OCI-LY3 (cell line): ENCODE data around the gene ZMYND19.
A peak's percentile ranks its signal among the peaks of the same experiment; 100 is the strongest.

Experiments
- H2AFZ ChIP-seq: fragments of 200-600, 300-600 bp; shearing (Covaris generic); 2 replicates; pipeline ENCODE4 v1.6.0; 2014; ENCODE audit warnings: antibody characterized with exemption, low read depth, low read length
- H3K27ac ChIP-seq: fragments of 200-600, 300-600 bp; sonication (generic); 2 replicates; pipeline ENCODE4 v1.5.1; 2014; ENCODE audit warnings: mild to moderate bottlenecking, low read length, moderate library complexity, mixed read lengths
- H3K27me3 ChIP-seq: fragments of 200-600, 300-600 bp; sonication (generic); 2 replicates; pipeline ENCODE4 v1.6.1; 2014; ENCODE audit warnings: low read depth, low read length, mixed read lengths
- H3K36me3 ChIP-seq: fragments of 200-600, 300-600 bp; sonication (generic); replicated peaks from 2 replicates; pipeline ENCODE3; 2014; ENCODE audit warnings: low read depth, low read length, mixed read lengths
- H3K4me1 ChIP-seq: fragments of 300-600, 200-600 bp; sonication (generic); 2 replicates; pipeline ENCODE4 v1.6.1; 2014; ENCODE audit warnings: low read length, mixed read lengths
- H3K4me2 ChIP-seq: fragments of 200-600, 300-600 bp; sonication (generic); 2 replicates; pipeline ENCODE4 v1.6.1; 2014; ENCODE audit warnings: low read length, mixed read lengths
- H3K4me3 ChIP-seq: fragments of 300-600, 200-600 bp; sonication (generic); 2 replicates; pipeline ENCODE4 v1.5.1; 2014; ENCODE audit warnings: antibody characterized with exemption, mild to moderate bottlenecking, low read length, moderate library complexity
- H3K79me2 ChIP-seq: fragments of 300-600, 200-600 bp; shearing (Covaris generic); 2 replicates; pipeline ENCODE4 v1.6.1; 2014; ENCODE audit warnings: mild to moderate bottlenecking, low read length, mixed read lengths
- H3K9ac ChIP-seq: fragments of 300-600, 200-600 bp; shearing (Covaris generic); 2 replicates; pipeline ENCODE4 v1.6.0; 2014; ENCODE audit warnings: mild to moderate bottlenecking, low read length, moderate library complexity
- H3K9me3 ChIP-seq: fragments of 200-600, 300-600 bp; shearing (Covaris generic); 2 replicates; pipeline ENCODE4 v1.6.1; 2014; ENCODE audit warnings: low read length, mixed read lengths; ENCODE audit not compliant: insufficient read depth
- H4K20me1 ChIP-seq: fragments of 200-600, 300-600 bp; sonication (generic); 2 replicates; pipeline ENCODE4 v1.6.1; 2016; ENCODE audit warnings: low read length, mixed read lengths; ENCODE audit not compliant: insufficient read depth
- CTCF ChIP-seq: fragments of 200-600, 300-600 bp; sonication (generic); IDR thresholded peaks from 2 replicates; pipeline ENCODE4 v1.5.1; 2014; ENCODE audit warnings: antibody characterized with exemption, low read length, low read depth
- EZH2phosphoT487 ChIP-seq: fragments of 200-600 bp; shearing (Covaris generic); IDR thresholded peaks from 2 replicates; pipeline ENCODE4 v1.6.1; 2018; ENCODE audit warnings: antibody characterized with exemption, mixed run types, low read depth

ZMYND19 gene

GRCh38 chr9:137550231-137550621 lies 40.1 kb downstream of the ZMYND19 start, which contains the start of gene PNPLA7:
Gene PNPLA7 (minus strand): TSS chr9:137550402. CDS start chr9:137550197, 205 bp downstream.
- Histone ChIP-seq H3K4me1 (peaks cover 12% of the 10 kb centered on the region; the same call in 1 of the 2 replicates), H3K9me3 (no peaks in the 10 kb centered on the region), H3K4me2 (peak within 1 kb of the TSS; percentile 83), H3K4me3 (peak within 1 kb of the TSS; percentile 90), H3K79me2 (no peaks in the 10 kb centered on the region), H3K27me3 (no peaks in the 10 kb centered on the region), H3K36me3 (peaks cover 8% of the 10 kb centered on the region), H3K27ac (peak within 1 kb of the TSS; percentile 41), H4K20me1 (peaks cover 3% of the 10 kb centered on the region; the same call in 1 of the 2 replicates), H3K9ac (peak within 1 kb of the TSS; percentile 70), H2AFZ (0 out of 2 replicates have a peak within 1 kb of the TSS, but pooled peaks have one; percentile 25)
- no peak for TF ChIP-seq EZH2phosphoT487
- TF ChIP-seq CTCF: no peak

- no peak overlapping the region for H3K4me2 ChIP-seq
Observed at GRCh38 chr9:137547687-137548543, 42.4 kb downstream of the ZMYND19 start.

GRCh38 chr9:137545123-137545522 lies 45.2 kb downstream of the ZMYND19 start:
- H3K4me2 ChIP-seq: no peak overlapping the region
- peaks cover 6% of the 10 kb centered on the region; the same call in 1 of the 2 replicates for H3K4me1 ChIP-seq
- H3K9ac ChIP-seq: no peak overlapping the region
- no peaks in the 10 kb centered on the region for H3K27me3 ChIP-seq
- no peaks in the 10 kb centered on the region for H4K20me1 ChIP-seq
- TF ChIP-seq CTCF (no peak), EZH2phosphoT487 (no peak)
- H3K79me2 ChIP-seq: no peaks in the 10 kb centered on the region
- no peak overlapping the region for H2AFZ ChIP-seq
- no peak overlapping the region for H3K4me3 ChIP-seq
- no peaks in the 10 kb centered on the region for H3K36me3 ChIP-seq
- no peaks in the 10 kb centered on the region for H3K9me3 ChIP-seq
- H3K27ac ChIP-seq: no peak overlapping the region

More at GRCh38 chr9:137547687-137548543, 42.4 kb downstream of the ZMYND19 start:
- Histone ChIP-seq H3K27ac (no peak overlapping the region), H3K4me1 (peaks cover 12% of the 10 kb centered on the region; the same call in 1 of the 2 replicates), H3K36me3 (no peaks in the 10 kb centered on the region), H3K79me2 (no peaks in the 10 kb centered on the region), H2AFZ (no peak overlapping the region), H3K27me3 (no peaks in the 10 kb centered on the region), H4K20me1 (no peaks in the 10 kb centered on the region), H3K9me3 (no peaks in the 10 kb centered on the region), H3K4me3 (no peak overlapping the region), H3K9ac (no peak overlapping the region)
- TF ChIP-seq CTCF (no peak), EZH2phosphoT487 (no peak)

GRCh38 chr9:137544176-137544760 lies 46.0 kb downstream of the ZMYND19 start:
- Histone ChIP-seq H4K20me1 (no peaks in the 10 kb centered on the region), H3K79me2 (no peaks in the 10 kb centered on the region), H3K4me1 (no peaks in the 10 kb centered on the region), H3K36me3 (no peaks in the 10 kb centered on the region), H3K4me3 (no peak overlapping the region), H2AFZ (no peak overlapping the region), H3K9ac (no peak overlapping the region), H3K4me2 (no peak overlapping the region), H3K27me3 (no peaks in the 10 kb centered on the region), H3K9me3 (no peaks in the 10 kb centered on the region), H3K27ac (no peak overlapping the region)
- TF ChIP-seq EZH2phosphoT487 (no peak), CTCF (no peak)
